ENCODE measurements around the gene LHX5.

The LHX5 gene

GRCh38 chr12:113440947-113441782, 30.5 kb downstream of the LHX5 start:
- no peaks in the 10 kb centered on the region for H3K36me3 ChIP-seq (ENCODE audit: control insufficient read depth, insufficient read depth, low read length)
- H3K4me3 ChIP-seq (ENCODE audit: insufficient read depth, low read depth, low read length) = no peak overlapping the region
- H3K9me3 ChIP-seq (ENCODE audit: control insufficient read depth, low read length) = no peaks in the 10 kb centered on the region
- WGBS, 2 experiments = 88 to 89% methylated on average over 14 of the region's 14 CpGs
- no peaks in the 10 kb centered on the region for H3K27me3 ChIP-seq (ENCODE audit: control insufficient read depth, insufficient read depth, low read length, poor library complexity, severe bottlenecking)
- no peaks in the 10 kb centered on the region for H3K4me1 ChIP-seq (ENCODE audit: control insufficient read depth, insufficient read depth, low read length)
- H3K27ac ChIP-seq (ENCODE audit: insufficient read depth, low read depth, low read length, poor library complexity, severe bottlenecking) = no peak overlapping the region

- Histone ChIP-seq H3K27me3 (ENCODE audit: control insufficient read depth, insufficient read depth, low read length, poor library complexity, severe bottlenecking) (no peaks in the 10 kb centered on the region), H3K4me1 (ENCODE audit: control insufficient read depth, insufficient read depth, low read length) (no peaks in the 10 kb centered on the region), H3K27ac (ENCODE audit: insufficient read depth, low read depth, low read length, poor library complexity, severe bottlenecking) (no peak overlapping the region), H3K36me3 (ENCODE audit: control insufficient read depth, insufficient read depth, low read length) (no peaks in the 10 kb centered on the region), H3K9me3 (ENCODE audit: control insufficient read depth, low read length) (no peaks in the 10 kb centered on the region), H3K4me3 (ENCODE audit: insufficient read depth, low read depth, low read length) (no peak overlapping the region)
- WGBS, 2 experiments = 86 to 93% methylated on average over 7 of the region's 7 CpGs
These were observed 31.3 kb downstream of the LHX5 start for GRCh38 chr12:113440336-113440735.

GRCh38 chr12:113439606-113440030, 32.1 kb downstream of the LHX5 start:
- Histone ChIP-seq H3K27ac (ENCODE audit: insufficient read depth, low read depth, low read length, poor library complexity, severe bottlenecking) (no peak overlapping the region), H3K9me3 (ENCODE audit: control insufficient read depth, low read length) (no peaks in the 10 kb centered on the region), H3K4me3 (ENCODE audit: insufficient read depth, low read depth, low read length) (no peak overlapping the region), H3K36me3 (ENCODE audit: control insufficient read depth, insufficient read depth, low read length) (no peaks in the 10 kb centered on the region), H3K4me1 (ENCODE audit: control insufficient read depth, insufficient read depth, low read length) (no peaks in the 10 kb centered on the region), H3K27me3 (ENCODE audit: control insufficient read depth, insufficient read depth, low read length, poor library complexity, severe bottlenecking) (no peaks in the 10 kb centered on the region)
- 49 to 50% methylated on average over 8 of the region's 8 CpGs for WGBS, 2 experiments

- H3K9me3 ChIP-seq (ENCODE audit: control insufficient read depth, low read length) = no peaks in the 10 kb centered on the region
- H3K4me1 ChIP-seq (ENCODE audit: control insufficient read depth, insufficient read depth, low read length) = no peaks in the 10 kb centered on the region
- 46 to 54% methylated on average over 4 of the region's 4 CpGs for WGBS, 2 experiments
- H3K27me3 ChIP-seq (ENCODE audit: control insufficient read depth, insufficient read depth, low read length, poor library complexity, severe bottlenecking) = no peaks in the 10 kb centered on the region
- H3K36me3 ChIP-seq (ENCODE audit: control insufficient read depth, insufficient read depth, low read length) = no peaks in the 10 kb centered on the region
- H3K4me3 ChIP-seq (ENCODE audit: insufficient read depth, low read depth, low read length) = no peak overlapping the region
- H3K27ac ChIP-seq (ENCODE audit: insufficient read depth, low read depth, low read length, poor library complexity, severe bottlenecking) = no peak overlapping the region
These were observed 32.4 kb downstream of the LHX5 start for GRCh38 chr12:113439301-113439597.

GRCh38 chr12:113438523-113439300, 33.0 kb downstream of the LHX5 start:
- no peaks in the 10 kb centered on the region for H3K27me3 ChIP-seq (ENCODE audit: control insufficient read depth, insufficient read depth, low read length, poor library complexity, severe bottlenecking)
- no peaks in the 10 kb centered on the region for H3K9me3 ChIP-seq (ENCODE audit: control insufficient read depth, low read length)
- WGBS, 2 experiments = 86 to 88% methylated on average over 4 of the region's 4 CpGs
- H3K36me3 ChIP-seq (ENCODE audit: control insufficient read depth, insufficient read depth, low read length) = no peaks in the 10 kb centered on the region
- H3K27ac ChIP-seq (ENCODE audit: insufficient read depth, low read depth, low read length, poor library complexity, severe bottlenecking) = no peak overlapping the region
- H3K4me1 ChIP-seq (ENCODE audit: control insufficient read depth, insufficient read depth, low read length) = no peaks in the 10 kb centered on the region
- no peak overlapping the region for H3K4me3 ChIP-seq (ENCODE audit: insufficient read depth, low read depth, low read length)

- no peaks in the 10 kb centered on the region for H3K36me3 ChIP-seq (ENCODE audit: control insufficient read depth, insufficient read depth, low read length)
- no peaks in the 10 kb centered on the region for H3K4me1 ChIP-seq (ENCODE audit: control insufficient read depth, insufficient read depth, low read length)
- H3K27ac ChIP-seq (ENCODE audit: insufficient read depth, low read depth, low read length, poor library complexity, severe bottlenecking) = no peak overlapping the region
- no peaks in the 10 kb centered on the region for H3K27me3 ChIP-seq (ENCODE audit: control insufficient read depth, insufficient read depth, low read length, poor library complexity, severe bottlenecking)
- no peaks in the 10 kb centered on the region for H3K9me3 ChIP-seq (ENCODE audit: control insufficient read depth, low read length)
- no peak overlapping the region for H3K4me3 ChIP-seq (ENCODE audit: insufficient read depth, low read depth, low read length)
- 70 to 79% methylated on average over 9 of the region's 9 CpGs for WGBS, 2 experiments
These were observed 34.0 kb downstream of the LHX5 start for GRCh38 chr12:113437729-113438100.

GRCh38 chr12:113436993-113437728, 34.5 kb downstream of the LHX5 start:
- Histone ChIP-seq H3K4me1 (ENCODE audit: control insufficient read depth, insufficient read depth, low read length) (no peaks in the 10 kb centered on the region), H3K27ac (ENCODE audit: insufficient read depth, low read depth, low read length, poor library complexity, severe bottlenecking) (no peak overlapping the region), H3K4me3 (ENCODE audit: insufficient read depth, low read depth, low read length) (no peak overlapping the region), H3K36me3 (ENCODE audit: control insufficient read depth, insufficient read depth, low read length) (no peaks in the 10 kb centered on the region), H3K9me3 (ENCODE audit: control insufficient read depth, low read length) (no peaks in the 10 kb centered on the region), H3K27me3 (ENCODE audit: control insufficient read depth, insufficient read depth, low read length, poor library complexity, severe bottlenecking) (no peaks in the 10 kb centered on the region)
- WGBS, 2 experiments = 87 to 88% methylated on average over 6 of the region's 6 CpGs

GRCh38 chr12:113436586-113436985, 35.1 kb downstream of the LHX5 start:
- Histone ChIP-seq H3K36me3 (ENCODE audit: control insufficient read depth, insufficient read depth, low read length) (no peaks in the 10 kb centered on the region), H3K4me1 (ENCODE audit: control insufficient read depth, insufficient read depth, low read length) (no peaks in the 10 kb centered on the region), H3K9me3 (ENCODE audit: control insufficient read depth, low read length) (no peaks in the 10 kb centered on the region), H3K27me3 (ENCODE audit: control insufficient read depth, insufficient read depth, low read length, poor library complexity, severe bottlenecking) (no peaks in the 10 kb centered on the region), H3K27ac (ENCODE audit: insufficient read depth, low read depth, low read length, poor library complexity, severe bottlenecking) (no peak overlapping the region), H3K4me3 (ENCODE audit: insufficient read depth, low read depth, low read length) (no peak overlapping the region)
- 93 to 95% methylated on average over 6 of the region's 6 CpGs for WGBS, 2 experiments

GRCh38 chr12:113435367-113435766, 36.3 kb downstream of the LHX5 start:
- no peaks in the 10 kb centered on the region for H3K27me3 ChIP-seq (ENCODE audit: control insufficient read depth, insufficient read depth, low read length, poor library complexity, severe bottlenecking)
- WGBS, 2 experiments = 89 to 94% methylated on average over 5 of the region's 5 CpGs
- H3K9me3 ChIP-seq (ENCODE audit: control insufficient read depth, low read length) = no peaks in the 10 kb centered on the region
- H3K4me3 ChIP-seq (ENCODE audit: insufficient read depth, low read depth, low read length) = no peak overlapping the region
- no peaks in the 10 kb centered on the region for H3K36me3 ChIP-seq (ENCODE audit: control insufficient read depth, insufficient read depth, low read length)
- no peak overlapping the region for H3K27ac ChIP-seq (ENCODE audit: insufficient read depth, low read depth, low read length, poor library complexity, severe bottlenecking)
- no peaks in the 10 kb centered on the region for H3K4me1 ChIP-seq (ENCODE audit: control insufficient read depth, insufficient read depth, low read length)

- Histone ChIP-seq H3K4me3 (ENCODE audit: insufficient read depth, low read depth, low read length) (no peak overlapping the region), H3K4me1 (ENCODE audit: control insufficient read depth, insufficient read depth, low read length) (no peaks in the 10 kb centered on the region), H3K27ac (ENCODE audit: insufficient read depth, low read depth, low read length, poor library complexity, severe bottlenecking) (no peak overlapping the region), H3K9me3 (ENCODE audit: control insufficient read depth, low read length) (no peaks in the 10 kb centered on the region), H3K36me3 (ENCODE audit: control insufficient read depth, insufficient read depth, low read length) (no peaks in the 10 kb centered on the region), H3K27me3 (ENCODE audit: control insufficient read depth, insufficient read depth, low read length, poor library complexity, severe bottlenecking) (no peaks in the 10 kb centered on the region)
These were observed 38.7 kb downstream of the LHX5 start for GRCh38 chr12:113432986-113433385.

Data from ectodermal cell (in vitro differentiated cells).